ENCODE data around the gene VPS37B.
"Not testable (repeated sequence)": the region's sequence is repeated elsewhere in the genome, so short reads cannot be mapped to it uniquely, and the experiment has no call there.

VPS37B gene

GRCh38 chr12:122905258-122905657, 9.3 kb upstream of the VPS37B start:
- DNase-seq = not testable (repeated sequence)

DNA sequence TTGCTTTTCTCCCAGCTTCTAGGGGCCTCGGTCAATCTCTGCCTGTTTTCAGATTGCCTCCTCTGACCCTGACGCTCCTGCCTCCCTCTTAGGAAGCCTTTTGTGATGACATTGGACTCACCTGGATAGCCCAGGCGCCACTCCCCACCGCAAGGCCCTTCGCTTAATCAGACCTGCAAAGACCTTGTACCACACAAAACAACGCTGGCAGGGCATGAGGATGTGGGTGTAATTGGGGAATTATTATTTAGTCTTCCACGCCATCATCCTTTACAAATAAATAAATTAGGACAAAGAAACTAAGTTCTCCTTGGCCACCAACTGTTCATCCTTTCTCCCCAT, 7.7 kb upstream of the VPS37B start:
- no peak for DNase-seq

DNA sequence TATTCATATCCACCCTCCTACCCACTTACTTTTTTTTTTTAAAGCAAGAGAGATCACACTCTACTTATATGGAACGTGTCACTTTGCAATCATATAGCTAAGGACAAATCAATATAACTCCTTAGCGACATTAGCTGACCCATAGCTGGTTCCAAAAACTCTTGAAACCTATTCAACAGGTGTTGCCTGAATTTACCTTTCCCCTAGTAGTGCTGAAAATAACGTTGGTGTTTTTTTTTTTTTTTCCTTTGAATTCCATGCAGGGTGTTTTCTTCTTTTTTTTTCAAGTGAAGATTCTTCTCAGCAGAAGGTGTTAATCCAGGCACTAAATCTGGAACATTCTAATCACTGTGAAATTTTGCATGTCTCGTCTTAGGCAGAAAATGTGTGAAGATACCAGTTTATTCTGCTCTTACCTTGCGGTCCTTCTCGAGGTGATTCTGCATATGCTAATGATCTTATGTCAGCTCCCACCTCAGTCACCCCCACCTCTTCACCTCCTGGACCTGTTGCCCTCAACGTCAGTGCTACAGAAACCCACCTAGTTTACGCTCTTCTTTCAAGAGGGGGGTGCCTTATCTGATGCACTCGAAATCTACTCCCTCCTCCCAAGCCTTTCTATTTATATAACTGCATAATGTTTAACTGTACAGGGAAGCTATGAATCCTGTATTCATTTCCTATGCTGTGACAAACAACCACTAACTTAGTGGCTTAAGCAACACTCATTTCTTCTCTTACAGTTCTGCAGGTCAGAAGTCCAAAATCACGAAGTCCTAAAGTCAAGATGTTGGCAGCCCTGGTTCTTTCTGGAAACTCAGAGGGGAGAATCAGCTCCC, 7.1 kb upstream of the VPS37B start:
- peak in 1 of 2 donors; percentile 36 for DNase-seq

DNA sequence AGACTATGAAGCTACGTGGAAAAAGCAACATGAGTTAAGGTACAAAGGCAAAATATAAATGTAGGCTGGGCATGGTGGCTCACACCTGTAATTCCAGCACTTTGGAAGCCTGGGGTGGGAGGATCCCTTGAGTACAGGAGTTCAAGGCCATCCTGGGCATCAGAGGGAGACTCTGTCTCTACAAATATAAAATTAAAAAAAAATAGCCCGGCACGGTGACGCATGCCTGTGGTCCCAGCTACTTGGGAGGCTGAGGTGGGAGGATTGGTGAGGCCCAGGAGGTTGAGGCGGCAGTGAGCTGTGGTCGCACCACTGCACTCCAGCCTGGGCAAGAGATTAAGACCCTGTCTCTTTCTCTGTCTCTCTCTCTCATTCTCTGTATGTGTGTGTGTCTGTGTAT, 4.0 kb upstream of the VPS37B start:
- no peak for DNase-seq

DNA sequence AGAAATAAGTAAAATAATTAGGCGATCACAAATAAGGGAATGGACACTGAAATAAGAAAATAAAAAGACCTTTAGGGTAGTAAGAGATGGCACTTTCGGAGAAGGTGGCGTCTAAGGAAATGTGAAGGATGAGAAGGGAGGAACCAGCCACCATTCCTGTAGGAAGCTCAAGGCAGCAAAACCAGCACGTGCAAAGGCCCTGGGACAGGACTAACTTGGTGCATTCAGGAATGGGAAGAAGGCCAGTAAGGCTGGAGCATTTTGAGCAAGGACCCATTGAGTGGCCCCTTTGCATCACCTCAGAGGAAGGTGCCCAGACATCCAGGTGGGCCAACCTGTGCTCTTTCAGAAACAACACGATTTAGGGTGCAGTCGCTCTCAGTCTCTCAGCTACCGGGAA, 738 bp upstream of the VPS37B start:
- DNase-seq = no peak

DNA sequence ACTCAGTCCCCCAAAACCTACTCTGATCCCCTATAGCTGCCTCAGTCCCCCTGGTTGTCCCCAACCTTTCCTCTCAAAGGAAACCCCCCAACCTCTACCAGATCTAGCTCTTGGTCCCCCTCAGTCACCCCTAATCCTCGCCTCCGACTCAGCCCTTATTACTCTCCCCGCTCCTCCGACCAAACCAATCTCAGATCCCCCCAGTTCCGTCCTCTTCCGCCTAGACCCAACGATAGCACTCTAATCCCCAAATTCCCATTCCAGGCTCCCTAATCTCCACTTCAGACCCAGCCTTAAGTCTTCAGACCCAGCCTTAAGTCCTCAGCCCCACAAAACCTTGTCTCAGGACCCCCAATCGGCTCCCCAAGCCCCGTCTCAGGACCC, 612 bp downstream of the VPS37B start:
- DNase-seq = peak in 1 of 2 donors; percentile 14

- no peak for DNase-seq
Observed at GRCh38 chr12:122894193-122895121, 1.5 kb downstream of the VPS37B start.

- no peak for DNase-seq
Observed at GRCh38 chr12:122893208-122894153, 2.4 kb downstream of the VPS37B start.

DNA sequence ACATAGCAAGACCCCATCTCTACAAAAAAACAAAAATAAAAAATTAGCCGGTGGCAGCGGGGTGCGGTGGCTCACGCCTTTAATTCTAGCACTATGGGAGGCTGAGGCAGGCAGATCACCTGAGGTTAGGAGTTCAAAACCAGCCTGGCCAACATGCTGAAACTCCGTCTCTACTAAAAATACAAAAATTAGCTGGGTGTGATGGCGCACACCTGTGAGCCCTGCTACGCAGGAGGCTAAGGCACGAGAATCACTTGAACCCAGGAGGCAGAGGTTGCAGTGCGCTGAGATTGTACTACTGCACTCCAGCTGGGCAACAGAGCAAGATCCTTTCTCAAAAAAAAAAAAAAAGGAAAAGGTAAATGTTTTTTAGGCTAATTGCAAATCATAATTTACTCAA, 3.2 kb downstream of the VPS37B start:
- not testable (repeated sequence) for DNase-seq

- peak; percentile 68 to 81 for DNase-seq
Observed at GRCh38 chr12:122891661-122892525, 4.0 kb downstream of the VPS37B start.

GRCh38 chr12:122889761-122890520, 6.0 kb downstream of the VPS37B start:
- no peak for DNase-seq

GRCh38 chr12:122888232-122888752, 7.6 kb downstream of the VPS37B start:
- DNase-seq = peak; percentile 70 to 83

DNA sequence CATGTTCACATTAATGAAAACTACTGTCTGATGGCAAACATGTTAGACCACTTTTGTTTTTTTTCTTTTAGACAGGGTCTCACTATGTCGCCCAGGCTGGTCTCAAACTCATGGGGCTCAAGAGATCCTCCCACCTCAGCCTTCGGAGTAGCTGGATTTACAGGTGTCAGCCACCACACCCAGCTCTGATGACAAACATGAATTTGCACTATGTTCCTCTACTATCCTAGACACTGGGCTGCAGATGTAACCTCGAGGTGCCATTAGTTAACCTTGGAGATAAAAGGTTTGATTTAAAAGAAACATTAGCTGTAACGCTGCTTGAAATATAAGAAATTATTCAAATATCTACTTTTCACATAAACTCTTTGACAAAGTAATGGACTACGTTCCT, 8.1 kb downstream of the VPS37B start:
- no peak for DNase-seq

DNA sequence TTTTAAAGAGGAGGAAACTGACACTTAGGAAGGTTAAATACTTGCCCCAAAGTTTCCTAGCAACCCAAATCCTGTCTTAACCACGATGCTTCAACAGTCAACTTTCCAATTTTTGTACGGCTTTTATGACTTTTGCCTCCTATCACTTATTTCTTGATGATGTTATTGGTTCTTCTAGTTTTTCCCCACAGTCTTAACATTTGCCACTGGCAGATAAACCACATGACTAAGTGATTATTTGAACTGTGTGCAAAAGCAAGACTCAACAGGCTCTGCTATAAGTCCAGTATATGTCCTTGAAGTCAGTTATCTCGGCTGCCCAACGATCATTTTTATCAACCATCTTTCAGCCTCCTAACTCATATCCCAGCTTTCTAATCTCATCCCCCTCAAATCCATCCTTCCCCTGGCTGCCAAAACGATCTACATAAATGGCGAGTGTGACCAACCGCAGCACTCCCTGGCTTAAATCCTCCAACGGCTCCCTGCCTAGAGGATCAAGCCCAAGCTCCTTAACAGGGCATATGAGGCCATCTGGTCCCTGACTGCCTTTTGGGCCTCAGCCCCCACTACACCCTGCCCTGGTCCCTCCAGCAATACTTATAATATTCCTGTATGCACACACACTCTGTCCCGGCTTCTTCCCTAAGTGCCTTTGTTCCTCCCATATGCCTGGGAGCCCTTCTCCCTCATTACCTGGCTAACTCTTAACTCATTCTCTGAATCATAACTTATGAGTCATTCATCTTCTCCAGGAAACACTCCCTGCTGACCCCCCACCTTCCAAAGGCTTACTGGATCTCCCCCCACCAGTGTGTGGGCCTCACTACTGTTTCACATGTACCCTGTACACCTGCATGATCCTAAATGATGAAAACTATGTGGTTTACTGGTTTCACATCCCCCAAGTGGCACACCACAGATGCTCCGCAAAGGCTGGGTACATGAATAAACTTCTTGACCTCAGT, 8.8 kb downstream of the VPS37B start:
- DNase-seq = no peak

DNA sequence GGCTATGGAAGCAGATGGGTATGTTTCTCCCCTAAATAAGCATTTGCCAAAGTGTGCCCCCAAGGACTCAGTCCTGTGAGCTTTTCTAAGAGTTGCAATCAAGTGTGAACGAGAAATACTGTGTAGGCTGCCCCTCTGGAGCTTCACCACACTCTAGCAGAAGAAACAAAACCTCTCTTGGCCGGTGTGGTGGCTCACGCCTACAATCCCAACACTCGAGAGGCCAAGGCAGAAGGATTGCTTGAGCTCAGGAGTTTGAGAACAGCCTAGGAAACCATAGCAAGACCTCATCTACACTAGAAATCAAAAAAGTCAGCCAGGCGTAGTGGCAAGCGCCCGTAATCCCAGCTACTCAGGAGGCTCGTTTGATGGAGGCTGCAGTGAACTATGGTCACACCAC, 9.8 kb downstream of the VPS37B start:
- DNase-seq = no peak

DNA sequence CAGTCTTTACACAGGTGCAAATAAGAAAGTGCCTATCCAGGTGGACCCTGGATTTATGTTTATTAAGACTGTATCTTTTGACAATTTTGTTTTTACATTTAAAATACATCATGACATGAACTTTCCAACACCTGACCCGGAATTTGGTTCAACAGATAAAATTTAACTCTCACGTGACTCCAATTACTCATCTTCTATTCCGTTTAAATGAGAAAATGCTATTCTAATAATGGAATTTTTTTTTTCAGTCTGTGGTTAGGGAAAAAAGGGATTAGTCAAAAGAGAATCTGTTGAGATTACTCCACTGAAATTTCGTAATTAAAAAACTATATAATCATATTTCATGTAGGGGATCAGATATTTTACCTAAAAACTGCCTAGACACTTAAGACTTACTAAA, 11.1 kb downstream of the VPS37B start:
- DNase-seq = no peak

- DNase-seq = no peak
Observed at GRCh38 chr12:122884091-122884826, 11.7 kb downstream of the VPS37B start.

DNA sequence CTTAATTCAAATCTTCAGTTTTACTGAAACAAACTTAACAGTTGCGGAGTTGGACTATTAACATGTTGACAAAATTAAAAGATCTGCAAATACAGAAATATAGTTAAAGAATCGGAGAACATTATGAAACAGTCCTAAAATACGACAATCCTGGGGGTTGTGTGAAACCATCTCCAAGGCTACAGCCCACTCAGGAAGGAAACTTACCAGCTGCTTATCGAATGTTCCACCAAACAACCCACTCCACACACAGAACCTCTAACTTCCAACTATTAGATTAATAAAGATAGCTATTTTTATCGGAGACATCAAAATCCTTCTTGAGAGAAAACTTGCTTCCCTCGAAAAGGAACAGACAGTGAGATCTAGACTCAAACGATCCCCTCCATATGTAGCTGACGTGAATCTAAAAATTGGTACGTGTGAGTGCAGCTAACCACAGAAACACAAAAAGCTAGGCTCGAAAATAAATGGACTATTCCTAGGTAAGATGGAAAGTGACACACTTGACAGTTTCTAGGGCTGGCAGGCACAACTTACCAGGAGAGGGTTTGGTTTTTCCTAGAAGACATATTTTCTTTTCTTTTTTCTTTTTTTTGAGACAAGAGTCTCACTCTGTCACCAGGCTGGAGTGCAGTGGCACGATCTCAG, 12.9 kb downstream of the VPS37B start:
- DNase-seq = no peak
